Measurements from ENCODE around the gene HDAC3. TPM values are rescaled to one million over a fixed set of nuclear protein-coding genes. Genes with fewer than 3 reads are reported as not detected.

The HDAC3 gene
- total and polyA plus RNA-seq, 2 donors from 2014 or later = 44.7 to 47.5 TPM

DNA sequence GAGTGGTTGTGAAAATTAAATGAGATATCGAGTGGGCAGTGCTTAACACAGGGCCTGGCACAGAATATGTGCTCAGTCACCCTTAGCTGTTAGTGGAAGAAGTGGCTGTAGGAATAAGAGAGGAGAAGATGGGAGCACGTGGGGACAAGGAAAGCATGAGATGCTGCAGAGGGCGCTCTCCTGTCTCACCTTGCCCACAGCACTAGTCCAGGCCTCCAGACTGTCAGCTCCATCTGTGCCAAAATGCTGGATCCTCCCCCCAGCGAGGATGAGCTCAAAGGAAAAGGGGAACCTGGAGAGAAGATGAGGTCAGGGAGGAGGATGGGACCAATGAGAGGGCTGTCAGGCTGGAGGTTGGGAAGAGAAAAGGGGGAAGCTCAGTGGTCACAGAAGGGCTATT, 32.9 kb upstream of the HDAC3 start:
- TF ChIP-seq, protein P1, sequence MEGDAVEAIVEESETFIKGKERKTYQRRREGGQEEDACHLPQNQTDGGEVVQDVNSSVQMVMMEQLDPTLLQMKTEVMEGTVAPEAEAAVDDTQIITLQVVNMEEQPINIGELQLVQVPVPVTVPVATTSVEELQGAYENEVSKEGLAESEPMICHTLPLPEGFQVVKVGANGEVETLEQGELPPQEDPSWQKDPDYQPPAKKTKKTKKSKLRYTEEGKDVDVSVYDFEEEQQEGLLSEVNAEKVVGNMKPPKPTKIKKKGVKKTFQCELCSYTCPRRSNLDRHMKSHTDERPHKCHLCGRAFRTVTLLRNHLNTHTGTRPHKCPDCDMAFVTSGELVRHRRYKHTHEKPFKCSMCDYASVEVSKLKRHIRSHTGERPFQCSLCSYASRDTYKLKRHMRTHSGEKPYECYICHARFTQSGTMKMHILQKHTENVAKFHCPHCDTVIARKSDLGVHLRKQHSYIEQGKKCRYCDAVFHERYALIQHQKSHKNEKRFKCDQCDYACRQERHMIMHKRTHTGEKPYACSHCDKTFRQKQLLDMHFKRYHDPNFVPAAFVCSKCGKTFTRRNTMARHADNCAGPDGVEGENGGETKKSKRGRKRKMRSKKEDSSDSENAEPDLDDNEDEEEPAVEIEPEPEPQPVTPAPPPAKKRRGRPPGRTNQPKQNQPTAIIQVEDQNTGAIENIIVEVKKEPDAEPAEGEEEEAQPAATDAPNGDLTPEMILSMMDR (IDR thresholded peaks at IDR 0.05; ENCODE audit: borderline replicate concordance, extremely low read depth, insufficient read depth) = no peak
- DNase-seq (no peak), FAIRE-seq (no peak)
- Histone ChIP-seq H3K27ac (ENCODE audit: low read depth in 2 of 2, low read length in 2 of 2) (no peak overlapping the region), H3K9me3 (ENCODE audit: control insufficient read depth in 2 of 3, insufficient read depth in 1 of 3, low read length in 3 of 3) (no peaks in the 10 kb centered on the region), H3K27me3 (ENCODE audit: control insufficient read depth, insufficient read depth, low read length) (no peaks in the 10 kb centered on the region), H3K4me1 (ENCODE audit: control insufficient read depth in 2 of 3, insufficient read depth in 2 of 3, low read depth in 1 of 3, low read length in 3 of 3) (peaks cover 0 to 2% (median 0%) of the 10 kb centered on the region in 3 donors), H3K4me3 (ENCODE audit: low read length in 3 of 3) (no peak overlapping the region), H3K9ac (ENCODE audit: low read length in 3 of 3) (no peak overlapping the region), H3K36me3 (ENCODE audit: control insufficient read depth in 2 of 3, insufficient read depth in 3 of 3, low read length in 3 of 3) (peaks cover 0 to 4% (median 2%) of the 10 kb centered on the region in 3 donors)
- intact Hi-C loops (cut with DNase I) = no loop called here

DNA sequence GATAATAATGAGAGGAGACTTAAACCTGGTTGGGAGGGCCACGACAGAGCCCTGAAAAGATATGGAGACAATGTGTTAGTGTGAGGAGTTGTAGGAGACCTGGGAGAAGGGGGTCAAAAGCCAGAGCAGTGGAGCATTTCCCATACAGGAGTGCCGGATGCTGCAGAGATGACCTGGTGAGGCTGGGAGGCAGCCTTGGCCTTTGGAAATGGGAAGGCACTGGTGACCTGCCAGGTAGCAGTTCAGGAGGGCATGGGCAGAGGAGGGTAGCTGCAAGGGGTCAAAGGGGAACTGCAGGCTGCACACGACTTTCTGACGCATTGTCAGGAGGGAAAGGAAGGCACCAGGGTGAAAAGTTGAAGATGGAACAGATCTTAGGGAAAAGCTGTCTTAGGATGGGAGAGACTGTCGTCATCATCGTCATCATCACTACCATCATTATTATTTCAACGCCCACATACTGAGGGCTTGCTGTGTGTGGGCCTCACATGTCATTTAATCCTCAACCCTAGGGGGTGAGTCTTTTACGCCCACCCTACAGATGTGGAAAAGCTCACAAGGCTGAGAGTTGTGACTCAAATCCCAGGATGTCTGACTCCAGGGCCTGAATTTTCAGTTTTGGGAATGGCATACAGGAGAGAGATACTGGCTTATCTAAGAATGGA, 32.1 kb upstream of the HDAC3 start:
- intact Hi-C loops (cut with DNase I) = no loop called here
- FAIRE-seq = no peak
- H3K27me3 ChIP-seq (ENCODE audit: control insufficient read depth, insufficient read depth, low read length) = no peaks in the 10 kb centered on the region

DNA sequence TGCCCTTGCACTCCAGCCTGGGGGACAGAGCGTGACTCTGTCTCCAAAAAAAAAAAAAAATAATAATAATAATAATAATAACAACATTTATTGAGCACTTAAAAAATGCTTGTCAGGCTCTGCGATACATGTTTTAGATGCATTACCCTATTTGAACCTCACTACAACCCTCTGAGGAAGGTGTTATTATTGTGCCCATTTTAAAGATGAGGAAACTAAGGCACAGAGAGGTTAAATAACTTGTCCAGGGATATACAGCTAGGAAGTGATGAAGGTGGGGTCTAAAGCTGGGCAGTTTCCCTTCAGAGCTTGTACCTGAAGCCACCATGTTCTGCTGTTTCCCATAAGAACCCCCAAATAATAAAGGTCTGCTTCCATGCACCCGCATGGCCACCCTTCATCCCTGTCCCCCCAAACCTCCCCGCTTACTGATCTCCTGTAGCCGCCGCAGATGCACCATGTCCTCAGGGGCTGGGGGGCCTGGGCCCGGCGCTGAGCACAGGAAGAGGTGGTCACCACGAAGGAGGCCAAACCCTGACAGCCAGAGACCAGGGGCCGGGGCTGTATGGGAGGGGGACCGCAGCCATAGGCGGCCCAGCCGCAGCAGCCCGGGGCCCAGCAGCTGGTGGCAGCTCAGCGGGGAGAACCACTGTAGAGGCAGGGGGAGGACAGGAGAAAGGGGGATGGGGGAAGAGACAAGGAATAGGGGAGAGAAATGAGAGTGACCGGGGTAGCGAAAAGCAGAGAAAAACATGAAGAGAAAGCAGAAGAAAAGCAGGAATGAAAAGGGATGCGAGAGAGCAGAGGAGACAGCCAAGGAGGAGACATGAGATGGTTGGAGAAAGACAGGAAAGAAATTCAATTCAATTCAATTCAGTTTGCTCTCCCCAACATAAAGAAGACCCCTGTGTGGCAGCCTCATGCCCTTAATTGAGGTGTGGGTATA, 29.6 kb upstream of the HDAC3 start:
- intact Hi-C loops (cut with DNase I) = no loop called here
- H3K9me3 ChIP-seq (ENCODE audit: control insufficient read depth in 2 of 3, insufficient read depth in 1 of 3, low read length in 3 of 3) = no peaks in the 10 kb centered on the region
- DNase-seq (no peak), FAIRE-seq (no peak)
- H3K27me3 ChIP-seq (ENCODE audit: control insufficient read depth, insufficient read depth, low read length) = no peaks in the 10 kb centered on the region
- H3K36me3 ChIP-seq (ENCODE audit: control insufficient read depth in 2 of 3, insufficient read depth in 3 of 3, low read length in 3 of 3) = peaks cover under 1 to 4% (median 4%) of the 10 kb centered on the region in 3 donors
- no peak overlapping the region for H3K4me3 ChIP-seq (ENCODE audit: low read length in 3 of 3)
- H3K27ac ChIP-seq (ENCODE audit: low read depth in 2 of 2, low read length in 2 of 2) = no peak overlapping the region
- H3K4me1 ChIP-seq (ENCODE audit: control insufficient read depth in 2 of 3, insufficient read depth in 2 of 3, low read depth in 1 of 3, low read length in 3 of 3) = no peaks in the 10 kb centered on the region
- no peak overlapping the region for H3K9ac ChIP-seq (ENCODE audit: low read length in 3 of 3)
- TF ChIP-seq, protein P1 (IDR thresholded peaks at IDR 0.05; ENCODE audit: borderline replicate concordance, extremely low read depth, insufficient read depth) = no peak

More for the DNA sequence above, 32.1 kb upstream of the HDAC3 start:
- peaks cover 0 to 4% (median 3%) of the 10 kb centered on the region in 3 donors for H3K36me3 ChIP-seq (ENCODE audit: control insufficient read depth in 2 of 3, insufficient read depth in 3 of 3, low read length in 3 of 3)
- no peaks in the 10 kb centered on the region for H3K9me3 ChIP-seq (ENCODE audit: control insufficient read depth in 2 of 3, insufficient read depth in 1 of 3, low read length in 3 of 3)
- H3K9ac ChIP-seq (ENCODE audit: low read length in 3 of 3) = no peak overlapping the region
- peaks cover 0 to 2% (median 0%) of the 10 kb centered on the region in 3 donors for H3K4me1 ChIP-seq (ENCODE audit: control insufficient read depth in 2 of 3, insufficient read depth in 2 of 3, low read depth in 1 of 3, low read length in 3 of 3)
- H3K27ac ChIP-seq (ENCODE audit: low read depth in 2 of 2, low read length in 2 of 2) = no peak overlapping the region
- no peak for DNase-seq
- TF ChIP-seq, protein P1 (IDR thresholded peaks at IDR 0.05; ENCODE audit: borderline replicate concordance, extremely low read depth, insufficient read depth) = no peak
- no peak overlapping the region for H3K4me3 ChIP-seq (ENCODE audit: low read length in 3 of 3)

Data from kidney (tissue), 14 donors.